Measurements from ENCODE around the gene PTPRG.

DNA sequence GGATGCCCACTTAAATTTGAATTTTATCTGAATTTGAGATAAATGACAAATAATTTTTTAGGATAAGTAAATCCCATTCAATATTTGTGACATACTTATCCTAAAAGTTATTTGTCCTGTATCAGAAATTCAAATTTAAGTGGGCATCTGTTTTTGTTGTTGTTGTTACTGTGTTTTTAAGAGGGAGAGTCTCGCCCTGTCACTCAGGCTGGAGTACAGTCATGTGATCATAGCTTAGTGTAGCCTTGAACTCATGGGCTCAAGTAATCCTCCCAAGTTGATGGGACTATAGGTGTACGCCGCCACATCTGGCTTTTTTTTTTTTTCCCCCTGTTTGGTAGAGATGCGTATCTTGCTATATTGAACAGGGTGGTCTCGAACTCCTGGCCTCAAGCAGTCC is 283.0 kb downstream of the PTPRG start:
- TF ChIP-seq, protein P1, sequence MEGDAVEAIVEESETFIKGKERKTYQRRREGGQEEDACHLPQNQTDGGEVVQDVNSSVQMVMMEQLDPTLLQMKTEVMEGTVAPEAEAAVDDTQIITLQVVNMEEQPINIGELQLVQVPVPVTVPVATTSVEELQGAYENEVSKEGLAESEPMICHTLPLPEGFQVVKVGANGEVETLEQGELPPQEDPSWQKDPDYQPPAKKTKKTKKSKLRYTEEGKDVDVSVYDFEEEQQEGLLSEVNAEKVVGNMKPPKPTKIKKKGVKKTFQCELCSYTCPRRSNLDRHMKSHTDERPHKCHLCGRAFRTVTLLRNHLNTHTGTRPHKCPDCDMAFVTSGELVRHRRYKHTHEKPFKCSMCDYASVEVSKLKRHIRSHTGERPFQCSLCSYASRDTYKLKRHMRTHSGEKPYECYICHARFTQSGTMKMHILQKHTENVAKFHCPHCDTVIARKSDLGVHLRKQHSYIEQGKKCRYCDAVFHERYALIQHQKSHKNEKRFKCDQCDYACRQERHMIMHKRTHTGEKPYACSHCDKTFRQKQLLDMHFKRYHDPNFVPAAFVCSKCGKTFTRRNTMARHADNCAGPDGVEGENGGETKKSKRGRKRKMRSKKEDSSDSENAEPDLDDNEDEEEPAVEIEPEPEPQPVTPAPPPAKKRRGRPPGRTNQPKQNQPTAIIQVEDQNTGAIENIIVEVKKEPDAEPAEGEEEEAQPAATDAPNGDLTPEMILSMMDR (IDR thresholded peaks at IDR 0.05): no peak
- no peak for TF ChIP-seq POLR2A (IDR thresholded peaks at IDR 0.05)

Measured in right lobe of liver (tissue), 4 donors.